ENCODE results near the gene AP1S2.
A peak's percentile ranks its signal among the peaks of the same experiment; 100 is the strongest.
"Not testable (repeated sequence)": the region's sequence is repeated elsewhere in the genome, so short reads cannot be mapped to it uniquely, and the experiment has no call there.

The AP1S2 gene

GRCh38 chrX:15854712-15855567, at the start of gene AP1S2:
AP1S2 (minus strand) TSS chrX:15854813; CDS start chrX:15852524, 2,289 bp downstream.
- peak; percentile 91 for DNase-seq (ENCODE audit: low read depth)

GRCh38 chrX:15903186-15903681, 48.6 kb upstream of the AP1S2 start:
- DNase-seq (ENCODE audit: low read depth), result no peak

GRCh38 chrX:15895334-15895733, 40.7 kb upstream of the AP1S2 start:
- DNase-seq (ENCODE audit: low read depth), result no peak

GRCh38 chrX:15894724-15895123, 40.1 kb upstream of the AP1S2 start:
- DNase-seq (ENCODE audit: low read depth), result no peak

- DNase-seq (ENCODE audit: low read depth), result no peak
Observed at GRCh38 chrX:15890463-15890862, 35.9 kb upstream of the AP1S2 start.

GRCh38 chrX:15888062-15888461, 33.4 kb upstream of the AP1S2 start:
- DNase-seq (ENCODE audit: low read depth), result no peak

GRCh38 chrX:15883540-15883863, 28.9 kb upstream of the AP1S2 start:
- no peak for DNase-seq (ENCODE audit: low read depth)

GRCh38 chrX:15882704-15883539, 28.3 kb upstream of the AP1S2 start:
- DNase-seq (ENCODE audit: low read depth), result peak; percentile 2

- DNase-seq (ENCODE audit: low read depth), result no peak
Observed at GRCh38 chrX:15881381-15881897, 26.8 kb upstream of the AP1S2 start.

GRCh38 chrX:15877914-15878313, 23.3 kb upstream of the AP1S2 start:
- DNase-seq (ENCODE audit: low read depth), result not testable (repeated sequence)

GRCh38 chrX:15877380-15877779, 22.8 kb upstream of the AP1S2 start:
- peak; percentile 41 for DNase-seq (ENCODE audit: low read depth)

- no peak for DNase-seq (ENCODE audit: low read depth)
Observed at GRCh38 chrX:15874672-15875071, 20.1 kb upstream of the AP1S2 start.

GRCh38 chrX:15873566-15873965, 19.0 kb upstream of the AP1S2 start:
- no peak for DNase-seq (ENCODE audit: low read depth)

- DNase-seq (ENCODE audit: low read depth), result no peak
Observed at GRCh38 chrX:15870310-15870709, 15.7 kb upstream of the AP1S2 start.

GRCh38 chrX:15869695-15870094, 15.1 kb upstream of the AP1S2 start:
- DNase-seq (ENCODE audit: low read depth), result no peak

GRCh38 chrX:15866147-15866546, 11.5 kb upstream of the AP1S2 start:
- no peak for DNase-seq (ENCODE audit: low read depth)

- no peak for DNase-seq (ENCODE audit: low read depth)
Observed at GRCh38 chrX:15864629-15865028, 10.0 kb upstream of the AP1S2 start.

GRCh38 chrX:15864023-15864422, 9.4 kb upstream of the AP1S2 start:
- DNase-seq (ENCODE audit: low read depth), result no peak

GRCh38 chrX:15860921-15861320, 6.3 kb upstream of the AP1S2 start:
- no peak for DNase-seq (ENCODE audit: low read depth)

GRCh38 chrX:15858051-15858450, 3.4 kb upstream of the AP1S2 start:
- no peak for DNase-seq (ENCODE audit: low read depth)

GRCh38 chrX:15856636-15857035, 2.0 kb upstream of the AP1S2 start:
- no peak for DNase-seq (ENCODE audit: low read depth)

- no peak for DNase-seq (ENCODE audit: low read depth)
Observed at GRCh38 chrX:15856222-15856587, 1.6 kb upstream of the AP1S2 start.

Measured in fibroblast of gingiva (primary cell).